Sigmoid colon (tissue), 3 donors: ENCODE data around the gene SCN4A.

Experiments used
- POLR2A ChIP-seq, 2 donors: fragments of 450-650 bp; IDR thresholded peaks; one replicate each; pipeline ENCODE4 v1.6.1; 2016; ENCODE audit warnings: antibody characterized with exemption in 2 of 2, mild to moderate bottlenecking in 2 of 2, moderate library complexity in 2 of 2
- TF ChIP-seq, protein P1 (sequence below), 4 experiments: fragments of 450-650 bp in 3 of 4; fragments of 200-600 bp in 1 of 4; IDR thresholded peaks; one replicate each; pipeline ENCODE4 v1.5.1; 2016 to 2019; ENCODE audit warnings: antibody characterized with exemption in 4 of 4, mild to moderate bottlenecking in 3 of 4, moderate library complexity in 2 of 4

DNA sequence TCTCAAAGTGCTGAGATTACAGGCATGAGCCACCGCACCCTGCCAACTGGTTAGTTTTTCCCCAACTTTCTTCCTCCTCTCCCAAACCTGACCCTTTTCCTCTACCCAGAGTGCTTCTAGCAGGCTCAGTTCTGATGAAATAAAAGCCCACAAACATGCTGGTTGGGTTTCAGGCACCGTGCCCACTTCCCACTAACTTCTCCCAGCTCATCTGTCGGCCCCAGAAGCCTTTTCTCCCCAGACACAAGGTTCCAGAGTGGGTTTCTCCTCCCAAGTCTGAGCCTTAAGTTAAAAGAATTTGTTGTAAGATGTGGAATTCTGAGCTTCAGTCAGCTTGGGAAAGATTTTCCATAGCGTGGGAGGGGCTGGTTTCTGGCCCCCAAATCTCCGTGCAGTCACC lies 11.5 kb upstream of the SCN4A start:
- TF ChIP-seq, protein P1, sequence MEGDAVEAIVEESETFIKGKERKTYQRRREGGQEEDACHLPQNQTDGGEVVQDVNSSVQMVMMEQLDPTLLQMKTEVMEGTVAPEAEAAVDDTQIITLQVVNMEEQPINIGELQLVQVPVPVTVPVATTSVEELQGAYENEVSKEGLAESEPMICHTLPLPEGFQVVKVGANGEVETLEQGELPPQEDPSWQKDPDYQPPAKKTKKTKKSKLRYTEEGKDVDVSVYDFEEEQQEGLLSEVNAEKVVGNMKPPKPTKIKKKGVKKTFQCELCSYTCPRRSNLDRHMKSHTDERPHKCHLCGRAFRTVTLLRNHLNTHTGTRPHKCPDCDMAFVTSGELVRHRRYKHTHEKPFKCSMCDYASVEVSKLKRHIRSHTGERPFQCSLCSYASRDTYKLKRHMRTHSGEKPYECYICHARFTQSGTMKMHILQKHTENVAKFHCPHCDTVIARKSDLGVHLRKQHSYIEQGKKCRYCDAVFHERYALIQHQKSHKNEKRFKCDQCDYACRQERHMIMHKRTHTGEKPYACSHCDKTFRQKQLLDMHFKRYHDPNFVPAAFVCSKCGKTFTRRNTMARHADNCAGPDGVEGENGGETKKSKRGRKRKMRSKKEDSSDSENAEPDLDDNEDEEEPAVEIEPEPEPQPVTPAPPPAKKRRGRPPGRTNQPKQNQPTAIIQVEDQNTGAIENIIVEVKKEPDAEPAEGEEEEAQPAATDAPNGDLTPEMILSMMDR (IDR thresholded peaks at IDR 0.05) = no peak
- TF ChIP-seq POLR2A (IDR thresholded peaks at IDR 0.05) = no peak
